Nucleus accumbens (tissue), 56 donors: Measurements from ENCODE around the gene APOBEC3H.

Source experiments
- DNase-seq, 56 donors: peaks; one replicate each; lab custom pipeline; 2025; lab: John Stamatoyannopoulos, UW

The APOBEC3H gene

DNA sequence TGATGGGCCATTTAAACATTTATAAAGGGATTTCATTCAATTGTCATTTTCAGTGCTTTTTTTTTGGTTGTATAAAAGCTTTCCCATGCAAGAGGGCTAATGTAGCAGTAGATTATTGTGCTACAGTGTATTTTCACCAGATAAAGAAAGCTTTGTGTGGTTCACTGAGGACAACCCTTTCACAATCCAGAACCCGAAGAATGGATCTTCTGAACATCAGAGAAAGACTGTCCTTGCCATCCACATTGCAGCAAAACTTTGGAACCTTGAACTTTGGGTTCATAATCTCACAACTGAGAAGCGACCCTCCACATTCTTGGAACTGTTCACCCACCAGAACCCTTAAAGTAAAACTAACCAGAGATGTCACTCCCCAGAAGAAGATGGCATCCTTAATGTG is 9.3 kb downstream of the APOBEC3H start:
- DNase-seq, result no peak

DNA sequence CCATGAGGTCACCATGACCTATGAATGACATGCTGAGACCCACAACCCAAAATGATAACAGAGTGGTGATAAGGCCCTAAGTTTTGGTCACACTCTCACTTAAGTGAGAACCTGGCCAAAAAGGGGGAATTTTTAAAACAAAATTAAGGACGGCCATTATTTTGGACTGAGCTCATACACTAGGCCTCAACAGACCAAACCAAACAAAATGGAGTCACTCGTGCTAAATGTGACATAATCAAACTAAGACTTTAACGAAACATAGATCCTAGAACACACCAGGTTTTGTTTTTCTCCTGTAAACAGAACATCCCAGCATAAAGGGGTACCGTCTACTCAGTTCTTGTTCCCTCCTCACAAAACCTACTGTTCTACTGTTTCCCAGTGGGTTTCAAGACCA is 11.4 kb downstream of the APOBEC3H start:
- DNase-seq, result no peak

DNA sequence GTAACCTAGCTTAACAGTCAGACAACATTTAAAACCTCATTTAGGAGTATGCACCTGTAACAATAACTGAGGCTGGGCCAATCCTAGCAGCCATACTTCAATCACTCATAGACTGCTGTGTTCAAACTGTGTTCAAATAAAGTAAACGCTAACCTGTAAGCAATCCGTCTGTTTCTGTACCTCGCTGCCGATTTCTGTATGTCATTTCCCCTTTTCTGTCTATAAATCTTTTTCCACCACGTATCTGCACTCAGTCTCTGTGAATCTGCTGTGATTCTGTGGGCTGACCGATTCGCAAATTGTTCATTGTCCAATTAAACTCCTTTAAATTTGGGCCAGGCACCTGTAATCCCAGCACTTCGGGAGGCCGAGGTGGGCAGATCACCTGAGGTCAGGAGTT is 12.3 kb downstream of the APOBEC3H start:
- no peak for DNase-seq

DNA sequence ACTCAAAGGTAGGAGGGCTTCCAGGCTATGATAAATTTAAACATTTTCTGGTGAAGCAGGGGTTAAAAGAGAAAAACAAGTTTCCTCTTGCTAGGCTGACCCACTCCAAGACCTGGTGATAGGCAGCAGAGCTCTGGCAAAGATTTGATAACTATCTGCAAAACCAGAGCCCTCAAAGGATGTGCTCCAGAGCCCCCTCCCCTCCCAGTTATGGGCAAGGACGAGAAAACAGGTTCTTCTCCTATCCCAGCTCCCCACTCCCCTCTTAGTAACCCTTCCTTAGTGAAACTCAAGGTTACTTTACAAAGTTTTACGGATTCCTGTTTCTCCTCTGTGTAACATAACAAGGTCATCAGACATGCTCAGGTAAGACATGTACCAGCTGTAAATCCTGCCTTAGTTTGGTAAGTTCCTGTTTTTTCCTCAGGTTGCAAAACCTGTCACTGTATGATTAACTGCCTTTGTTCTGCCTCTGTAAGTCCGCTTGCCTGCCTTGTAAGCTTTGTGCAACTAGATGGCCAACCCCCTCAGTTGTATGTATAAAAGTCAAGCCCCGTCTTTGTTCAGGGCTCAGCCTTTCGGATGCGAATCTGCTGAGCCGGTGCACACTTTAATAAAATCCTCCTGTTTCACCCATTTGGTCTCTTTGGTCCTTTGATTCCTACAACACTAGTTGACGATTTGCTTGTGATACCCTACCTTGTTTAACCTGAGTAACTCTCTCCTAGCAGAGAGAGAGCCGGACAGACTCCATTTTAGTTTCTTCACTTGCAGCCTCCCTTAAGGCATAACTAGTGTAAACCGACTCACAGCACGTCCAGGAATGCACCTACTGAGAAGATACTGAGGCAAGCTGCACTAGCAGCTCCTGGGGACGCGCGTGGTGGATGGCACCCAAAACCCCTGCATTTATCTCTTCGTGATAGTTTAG is 13.9 kb downstream of the APOBEC3H start:
- no peak for DNase-seq

DNA sequence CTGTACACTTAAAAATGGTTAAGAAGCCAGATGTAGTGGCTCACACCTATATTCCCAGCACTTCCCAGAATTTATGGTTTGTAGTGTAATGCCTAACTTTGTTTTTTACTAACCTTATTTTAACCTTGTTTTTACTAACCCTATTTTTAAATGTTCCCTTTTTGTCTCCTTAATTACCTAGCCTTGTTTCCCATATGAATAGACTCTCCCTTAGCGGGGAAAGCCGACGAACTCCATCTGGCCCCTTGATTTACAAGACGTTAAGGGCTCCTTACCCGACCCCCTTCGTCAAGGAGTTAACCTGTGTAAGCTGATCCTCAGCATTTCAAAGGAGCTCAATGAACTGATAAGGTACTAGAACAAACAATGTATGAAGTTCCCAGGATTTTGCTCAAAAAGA is 17.1 kb downstream of the APOBEC3H start:
- no peak for DNase-seq

DNA sequence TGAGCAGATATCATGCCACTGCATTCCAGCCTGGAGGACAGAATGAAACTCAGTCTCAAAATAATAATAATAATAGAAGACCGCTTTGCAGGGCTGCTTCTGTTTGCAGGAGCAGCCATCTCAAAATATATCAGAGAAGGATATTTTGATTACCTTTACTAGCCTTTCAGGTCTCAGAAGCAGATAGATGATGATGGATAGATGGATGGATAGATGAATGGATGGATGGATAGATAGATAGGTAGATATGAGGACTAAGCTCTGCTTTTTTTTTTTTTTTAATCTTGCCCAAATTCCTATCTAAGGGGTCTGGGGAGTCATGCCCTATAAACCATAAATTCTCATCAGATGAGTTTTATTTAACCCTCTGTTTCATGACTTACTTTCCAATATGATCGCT is 18.5 kb downstream of the APOBEC3H start:
- DNase-seq, result no peak

DNA sequence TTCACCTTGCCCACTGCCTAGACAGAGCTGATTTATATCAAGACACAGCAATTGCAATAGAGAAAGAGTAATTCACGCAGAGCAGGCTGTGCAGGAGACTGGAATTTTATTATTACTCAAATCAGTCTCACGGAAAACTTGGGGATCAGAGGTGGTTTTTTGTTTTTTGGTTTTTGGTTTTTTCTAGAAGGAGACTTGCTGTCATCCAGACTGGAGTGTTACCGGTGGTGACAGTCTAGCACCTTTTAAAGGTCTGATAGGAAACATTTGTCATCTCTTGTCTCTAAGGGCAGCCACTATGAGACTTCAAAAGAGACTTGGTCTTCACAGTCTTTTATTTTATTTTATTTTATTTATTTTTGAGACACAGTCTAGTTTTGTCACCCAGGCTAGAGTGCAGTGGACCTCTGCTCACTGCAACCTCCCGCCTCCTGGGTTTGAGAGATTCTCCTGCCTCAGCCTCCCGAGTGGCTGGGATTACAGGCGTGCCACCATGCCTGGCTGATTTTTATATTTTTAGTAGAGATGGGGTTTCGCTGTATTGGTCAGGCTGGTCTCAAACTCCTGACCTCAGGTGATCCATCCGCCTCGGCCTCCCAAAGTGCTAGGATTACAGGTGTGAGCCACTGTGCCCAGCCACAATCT is 19.1 kb downstream of the APOBEC3H start:
- no peak for DNase-seq

DNA sequence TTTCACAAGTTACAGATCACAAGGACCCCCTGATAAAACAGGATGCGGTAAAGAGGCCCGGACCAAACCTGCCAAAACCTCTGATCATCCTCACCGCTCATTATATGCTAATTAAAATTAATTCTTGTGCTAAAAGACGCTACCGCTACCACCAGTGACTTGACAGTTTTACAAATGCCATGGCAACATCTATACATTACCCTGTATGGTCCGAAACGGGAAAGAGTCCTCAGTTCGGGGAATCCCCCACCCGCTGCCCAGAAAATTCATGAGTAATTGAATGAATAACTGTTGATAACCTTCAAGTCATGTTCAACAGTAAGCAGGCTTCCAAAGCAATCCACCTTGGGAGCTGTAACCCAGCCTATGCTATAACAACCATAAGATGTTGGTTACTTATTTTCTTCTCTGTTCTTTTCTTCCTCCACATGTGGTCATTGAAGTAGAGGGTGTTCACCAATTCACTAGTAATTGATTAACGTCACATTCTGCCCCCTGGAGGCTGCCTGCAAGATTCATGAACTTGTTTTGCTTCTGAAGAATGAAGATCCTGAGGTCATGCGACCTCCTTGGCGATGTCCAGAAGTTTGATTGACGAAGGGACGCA is 20.6 kb downstream of the APOBEC3H start:
- peak in 2 of 56 donors; percentile 17 to 50 for DNase-seq

DNA sequence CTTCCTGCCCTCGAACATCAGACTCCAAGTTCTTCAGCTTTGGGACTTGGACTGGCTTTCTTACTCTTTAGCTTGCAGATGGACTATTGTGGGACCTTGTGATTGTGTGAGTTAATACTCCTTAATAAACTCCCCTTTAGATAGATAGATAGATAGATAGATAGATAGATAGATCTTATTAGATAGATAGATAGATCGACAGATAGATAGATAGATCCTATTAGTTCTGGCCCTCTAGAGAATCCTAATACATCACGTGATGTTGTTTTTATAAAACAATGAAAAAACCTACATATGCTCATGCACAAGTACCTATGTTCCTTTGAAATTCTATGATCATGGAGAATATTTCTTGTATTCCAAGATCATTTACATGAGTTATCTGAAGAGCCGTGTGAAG is 23.9 kb downstream of the APOBEC3H start:
- DNase-seq, result no peak

DNA sequence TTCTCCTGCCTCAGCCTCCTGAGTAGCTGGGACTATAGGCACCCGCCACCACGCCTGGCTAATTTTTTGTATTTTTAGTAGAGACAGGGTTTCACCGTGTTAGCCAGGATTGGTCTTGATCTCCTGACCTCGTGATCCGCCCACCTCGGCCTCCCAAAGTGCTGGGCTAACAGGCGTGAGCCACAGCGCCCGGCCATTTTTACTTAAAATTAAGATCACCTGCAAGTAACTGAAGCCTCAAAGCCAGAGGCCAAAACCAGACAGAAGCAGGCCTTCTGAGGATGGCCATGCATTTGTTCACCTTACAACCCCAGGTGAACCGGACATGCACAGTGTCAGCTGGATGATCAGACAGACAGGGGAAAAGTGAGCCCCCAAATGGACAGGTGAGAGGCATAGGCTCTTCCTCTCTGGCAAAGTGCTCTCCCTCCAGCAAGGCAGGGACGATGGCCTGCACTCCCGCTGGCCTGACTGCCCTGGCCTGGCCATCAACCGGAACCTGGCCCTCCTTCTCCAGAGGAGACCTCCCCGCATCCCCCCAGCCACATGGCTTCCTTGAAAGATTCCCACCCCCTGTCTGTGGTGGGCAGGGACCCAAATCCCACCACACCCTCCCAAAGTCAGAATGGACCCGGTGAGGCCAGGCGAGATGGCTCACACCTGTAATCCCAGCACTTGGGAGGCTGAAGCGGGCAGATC is 25.9 kb downstream of the APOBEC3H start:
- DNase-seq, result no peak

DNA sequence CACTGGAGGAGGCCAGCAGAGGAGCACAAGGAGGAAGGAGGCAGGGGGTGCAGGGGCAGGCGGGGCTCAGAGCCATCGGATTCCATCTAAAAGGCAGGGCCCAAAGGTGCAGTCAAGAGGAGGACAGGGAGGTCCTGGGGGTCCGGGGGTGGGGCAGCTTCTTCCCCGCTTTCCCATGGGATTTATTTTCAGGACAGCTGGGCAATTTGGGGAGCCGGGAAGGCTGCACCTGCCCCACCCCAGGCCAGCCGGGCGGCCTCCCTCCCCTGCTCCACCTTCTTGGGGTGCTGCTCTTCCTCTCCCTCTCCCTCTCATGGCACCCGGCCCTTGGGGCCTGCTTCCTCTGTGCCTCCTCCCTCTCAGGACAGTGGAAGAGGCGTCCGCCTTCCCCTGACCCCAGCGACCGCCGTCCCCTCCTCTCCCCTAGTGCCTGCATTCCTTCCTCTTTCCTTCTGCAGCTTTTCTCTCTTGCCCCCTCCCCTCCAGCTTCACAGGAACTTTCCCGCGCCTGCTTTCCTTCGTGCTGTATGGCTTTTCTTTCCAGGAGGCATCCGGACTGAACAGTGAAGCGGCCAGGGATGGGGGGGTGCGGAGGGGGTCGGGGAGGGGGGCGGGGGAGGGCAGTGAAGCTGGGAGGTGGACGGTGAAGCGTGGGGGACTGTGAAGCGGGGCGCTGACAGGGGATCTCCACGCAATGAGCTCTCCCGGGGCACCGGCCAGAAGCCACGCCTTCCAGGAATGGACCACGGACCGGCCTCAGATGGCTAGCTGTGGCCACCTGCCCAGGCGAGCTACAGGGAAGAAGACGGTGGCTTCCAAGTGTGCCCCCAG is 26.9 kb downstream of the APOBEC3H start:
- DNase-seq, result no peak

DNA sequence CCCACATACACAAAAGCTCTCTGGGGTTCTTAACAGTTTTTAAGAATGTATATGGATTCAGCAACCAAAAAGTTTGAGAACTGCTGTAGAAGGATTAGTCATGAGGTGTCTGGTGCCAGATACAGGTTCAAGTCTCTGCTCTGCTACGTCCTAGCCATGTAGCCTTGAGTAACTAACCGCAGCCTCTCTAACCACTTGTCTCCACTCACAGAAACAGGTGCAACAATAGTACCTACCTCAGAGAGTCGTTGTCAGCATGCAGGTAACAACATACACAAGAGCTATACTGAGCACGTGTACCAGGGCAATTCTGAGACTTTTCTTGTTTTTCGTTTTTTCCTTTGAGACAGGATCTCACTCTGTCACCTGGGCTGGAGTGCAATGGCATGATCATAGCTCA is 28.6 kb downstream of the APOBEC3H start:
- DNase-seq, result no peak

DNA sequence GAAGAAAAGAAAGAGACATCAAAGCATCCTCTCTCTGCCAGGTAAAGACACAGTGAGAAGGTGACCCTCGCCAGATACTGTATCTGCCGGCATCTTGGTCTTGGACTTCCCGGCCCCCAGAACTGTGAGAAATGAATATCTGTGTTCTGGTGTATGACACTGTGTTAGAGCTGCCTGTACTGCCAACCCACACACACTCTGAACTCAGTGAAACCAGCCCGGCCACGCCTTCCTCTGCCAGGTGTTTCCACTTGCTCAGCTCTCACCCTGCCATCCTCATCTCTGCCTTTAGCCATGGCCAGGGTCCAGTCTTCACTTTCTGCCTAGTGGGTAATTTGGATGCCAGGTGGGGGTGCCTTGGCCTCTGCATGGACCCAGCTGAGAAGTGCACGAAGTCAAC is 31.5 kb downstream of the APOBEC3H start:
- DNase-seq, result no peak

DNA sequence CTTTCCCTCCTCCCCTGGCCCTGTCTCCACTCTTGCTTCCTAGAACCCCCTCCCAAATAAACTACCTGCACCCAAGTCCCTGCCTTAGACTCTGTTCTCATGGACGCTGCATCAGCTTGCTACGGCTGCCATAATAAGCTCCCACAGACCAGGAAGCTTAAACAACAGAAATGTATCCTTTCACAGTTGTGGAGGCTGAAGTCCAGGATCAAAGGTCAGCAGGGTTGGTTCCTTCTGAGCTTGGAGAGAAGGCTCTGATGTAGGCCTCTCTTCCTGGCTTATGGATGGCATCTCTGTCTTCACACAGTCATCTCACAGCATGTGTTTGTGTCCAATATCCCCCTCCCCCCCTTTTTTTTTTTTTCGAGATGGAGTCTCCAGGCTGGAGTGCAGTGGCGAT is 32.0 kb downstream of the APOBEC3H start:
- no peak for DNase-seq

DNA sequence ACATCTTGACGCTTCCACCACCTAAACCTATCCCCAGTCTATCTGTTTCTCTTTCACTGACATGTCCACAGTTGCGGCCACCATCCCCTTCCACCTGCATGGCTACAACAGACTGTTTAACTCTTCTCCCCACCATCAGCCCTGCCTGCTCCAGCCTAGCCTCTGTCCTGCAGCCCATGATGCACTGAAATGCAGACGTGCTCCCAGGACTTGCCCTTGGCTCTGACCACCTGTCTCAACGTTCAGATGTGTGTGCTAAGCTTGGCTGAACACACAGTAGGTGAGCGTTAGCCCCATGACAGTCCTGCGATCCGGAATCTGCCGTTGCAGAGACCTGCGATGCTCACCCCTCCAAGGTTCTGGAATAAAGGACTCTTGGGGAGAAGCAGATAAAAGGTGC is 32.7 kb downstream of the APOBEC3H start:
- DNase-seq, result no peak

DNA sequence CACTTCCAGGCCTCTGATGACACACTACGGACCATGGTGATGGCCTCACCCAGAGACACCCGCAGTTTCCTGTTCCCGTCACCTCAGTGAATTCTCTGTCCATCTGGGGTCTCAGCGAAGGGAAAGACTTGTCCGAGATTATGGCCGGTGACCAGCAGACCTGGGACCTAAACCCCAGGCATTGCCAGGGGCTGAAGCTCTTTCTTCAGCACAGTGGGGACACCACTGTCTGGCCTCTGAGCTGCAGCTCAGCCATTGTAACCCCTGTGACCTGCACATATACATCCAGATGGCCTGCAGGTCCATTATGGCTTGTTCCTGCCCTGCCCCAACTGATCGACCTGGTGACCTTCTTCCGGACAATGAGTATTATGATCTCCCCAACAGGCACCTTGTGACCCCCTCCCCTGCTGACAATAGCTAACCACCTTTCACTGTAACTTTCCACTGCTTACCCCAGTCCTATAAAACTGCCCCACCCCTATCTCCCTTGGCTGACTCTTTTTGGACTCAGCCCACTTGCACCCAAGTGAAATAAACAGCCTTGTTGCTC is 33.2 kb downstream of the APOBEC3H start:
- DNase-seq, result no peak

DNA sequence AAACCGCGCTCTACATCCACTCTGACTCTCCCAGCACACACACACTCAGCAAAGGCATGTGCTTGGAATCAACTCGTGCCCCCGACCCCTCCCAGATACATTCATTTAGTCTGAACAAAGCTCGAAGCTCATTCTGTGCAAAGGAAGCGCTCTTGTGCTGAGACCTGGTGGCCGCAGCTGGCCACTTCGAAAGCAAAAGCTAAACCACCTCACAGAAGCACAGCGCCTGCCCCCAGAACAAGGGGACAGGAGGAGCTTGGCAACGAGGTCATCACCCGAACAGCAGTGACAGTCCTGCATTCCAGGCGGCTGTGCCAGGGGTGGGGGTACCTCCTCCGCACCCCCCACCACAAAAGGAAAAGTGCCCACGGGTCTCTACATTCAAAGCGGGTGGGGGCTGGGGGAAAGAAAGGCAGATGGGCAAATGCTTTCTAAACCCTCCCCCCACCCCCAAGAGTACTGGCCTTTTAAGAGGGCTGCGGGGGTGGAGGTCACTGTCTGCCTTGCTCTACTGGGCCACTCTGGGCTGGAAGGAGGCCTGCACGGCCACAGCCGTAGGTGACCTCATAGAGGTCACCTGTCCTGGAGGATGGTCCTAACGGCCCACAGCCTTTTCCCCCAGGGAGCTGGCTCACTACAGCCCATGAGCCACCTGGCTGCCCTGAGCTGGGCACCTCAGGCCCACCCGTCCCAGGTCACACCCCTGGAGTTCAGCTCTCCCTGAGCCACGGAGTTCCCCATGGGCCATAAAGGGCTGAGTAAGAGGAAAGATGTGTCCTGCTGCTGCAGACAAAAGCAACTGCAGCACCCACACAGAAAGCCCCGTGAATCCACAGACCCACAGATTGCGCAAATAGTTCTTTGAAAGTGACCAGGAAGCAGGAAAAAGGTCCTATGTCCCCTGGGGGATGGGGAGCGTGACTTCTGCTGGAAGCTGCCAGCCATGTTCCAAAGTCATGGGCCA is 34.1 kb downstream of the APOBEC3H start:
- DNase-seq, result no peak

DNA sequence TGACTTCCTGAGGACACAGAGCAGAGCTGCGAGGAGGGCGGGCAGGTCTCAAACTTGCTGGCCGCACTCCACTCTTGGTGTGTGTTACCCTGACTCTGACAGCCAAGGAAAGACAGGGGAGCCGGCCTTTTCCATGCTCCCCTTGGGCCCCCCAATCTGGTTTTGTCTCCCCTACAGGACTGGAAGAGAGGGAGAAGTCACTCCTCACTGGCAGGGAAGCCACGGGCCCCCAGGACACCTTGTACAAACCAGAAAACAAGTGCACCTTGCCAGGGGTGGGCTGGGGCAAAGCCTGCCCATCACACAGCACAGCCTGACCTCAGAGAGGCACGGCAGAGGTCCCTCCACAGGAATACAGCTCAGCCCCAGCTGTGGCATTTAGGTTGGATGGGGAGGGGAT is 35.2 kb downstream of the APOBEC3H start:
- DNase-seq, result no peak
